Fibroblast of lung (primary cell): ENCODE data around the gene RPGR. TPM values are rescaled to one million over a fixed set of nuclear protein-coding genes. Genes with fewer than 3 reads are reported as not detected.
A peak's percentile ranks its signal among the peaks of the same experiment; 100 is the strongest.

Experiments
- DNase-seq, 2 donors: peaks; one replicate each; pipeline versions ENCODE4 v3.0.0 to v3.0.0-alpha.2; 2010; ENCODE audit warnings: low read depth in 2 of 2
- H2AFZ ChIP-seq: 2 replicates; pipeline ENCODE4 v1.5.1; 2012; ENCODE audit warnings: low read length, control low read depth, inconsistent platforms
- H3K27ac ChIP-seq: 2 replicates; pipeline ENCODE4 v1.5.1; 2011; ENCODE audit warnings: low read length, control low read depth; ENCODE audit not compliant: insufficient read depth
- H3K27me3 ChIP-seq: 2 replicates; pipeline ENCODE4 v1.5.1; 2011; ENCODE audit warnings: mild to moderate bottlenecking, low read length; ENCODE audit not compliant: control insufficient read depth, insufficient read depth
- H3K36me3 ChIP-seq: 2 replicates; pipeline ENCODE4 v1.5.1; 2011; ENCODE audit warnings: low read length; ENCODE audit not compliant: control insufficient read depth, insufficient read depth
- H3K4me1 ChIP-seq: 2 replicates; pipeline ENCODE4 v1.5.1; 2011; ENCODE audit warnings: low read length; ENCODE audit not compliant: control insufficient read depth, insufficient read depth; ENCODE audit errors: extremely low read depth
- H3K4me2 ChIP-seq: 2 replicates; pipeline ENCODE4 v1.5.1; 2011; ENCODE audit warnings: low read length, control low read depth; ENCODE audit not compliant: insufficient read depth; ENCODE audit errors: extremely low read depth
- H3K4me3 ChIP-seq, 4 experiments: fragments of 200-600 bp in 1 of 4; sonication (generic) in 1 of 4; replicated peaks in 1 of 4; 2 replicates each; pipeline ENCODE4 v1.5.1; 2011 to 2016; ENCODE audit warnings: low read length in 4 of 4, low read depth in 3 of 4, mild to moderate bottlenecking in 3 of 4, control low read depth in 2 of 4, inconsistent platforms in 1 of 4, mixed read lengths in 1 of 4; ENCODE audit not compliant: insufficient read depth in 1 of 4; ENCODE audit errors: control extremely low read depth in 1 of 4
- H3K79me2 ChIP-seq: 2 replicates; pipeline ENCODE4 v1.5.1; 2012; ENCODE audit warnings: mild to moderate bottlenecking, low read length, inconsistent platforms; ENCODE audit not compliant: control insufficient read depth, insufficient read depth
- H3K9ac ChIP-seq: 2 replicates; pipeline ENCODE4 v1.5.1; 2011; ENCODE audit warnings: mild to moderate bottlenecking, low read length, control low read depth; ENCODE audit not compliant: insufficient read depth
- H3K9me3 ChIP-seq: 2 replicates; pipeline ENCODE4 v1.5.1; 2012; ENCODE audit warnings: low read depth, low read length; ENCODE audit not compliant: control insufficient read depth, insufficient read depth
- H4K20me1 ChIP-seq: 2 replicates; pipeline ENCODE4 v1.5.1; 2011; ENCODE audit warnings: low read length; ENCODE audit not compliant: control insufficient read depth, insufficient read depth; ENCODE audit errors: extremely low read depth
- EZH2 ChIP-seq: IDR thresholded peaks from 2 replicates; pipeline ENCODE4 v1.5.1; 2012; ENCODE audit warnings: low read length, control low read depth, mild to moderate bottlenecking; ENCODE audit errors: missing control alignments
- polyA plus RNA-seq, 2 donors: library from polyadenylated mRNA; depleted of rRNA in 1 of 2; stranded (reverse) in 1 of 2; unstranded in 1 of 2; fragments of >200 nt; gene quantifications; 2 replicates each; pipeline ENCODE4 v1.2.1, GENCODE V29; 2011 to 2012; ENCODE audit warnings: missing spikeins in 1 of 2
- total RNA-seq: library from RNA; depleted of rRNA; stranded (reverse); fragments of >200 nt; gene quantifications from 2 replicates; pipeline ENCODE4 v1.2.1, GENCODE V29; 2014
- TF ChIP-seq, protein P1 (sequence below), 2 donors: IDR thresholded peaks in 1 of 2; conservative IDR thresholded peaks in 1 of 2; 1 replicate in 1 of 2; 2 replicates in 1 of 2; pipeline ENCODE4 v1.5.1; 2011 to 2012; ENCODE audit warnings: low read length in 2 of 2, control low read depth in 1 of 2, inconsistent platforms in 1 of 2, low read depth in 1 of 2, mild to moderate bottlenecking in 1 of 2

The RPGR gene
- total and polyA plus RNA-seq, 2 donors (not counting 1 experiment from before 2014, with no cell fraction given) = 1.9 to 5.3 TPM

DNA sequence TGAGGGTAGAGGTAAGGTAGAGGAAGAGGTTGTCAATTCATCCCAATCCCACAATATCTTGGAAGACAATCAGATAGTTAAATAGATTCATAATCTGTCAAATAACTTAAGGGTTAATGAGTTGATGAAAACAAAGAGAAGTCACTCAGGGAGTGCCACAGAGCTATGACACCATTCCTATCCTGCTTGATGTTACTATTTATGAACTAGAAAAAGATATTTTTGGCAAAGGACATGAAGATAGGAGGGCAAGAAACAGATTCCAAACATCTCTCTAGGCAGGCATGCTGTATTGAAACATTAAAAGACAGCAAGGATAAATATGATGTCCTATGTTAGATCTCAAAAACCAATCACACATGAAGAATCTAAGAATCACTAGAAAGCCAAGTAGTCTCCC lies 103.1 kb downstream of the RPGR start:
- H3K79me2 ChIP-seq = no peaks in the 10 kb centered on the region
- no peak for TF ChIP-seq EZH2
- TF ChIP-seq, protein P1, sequence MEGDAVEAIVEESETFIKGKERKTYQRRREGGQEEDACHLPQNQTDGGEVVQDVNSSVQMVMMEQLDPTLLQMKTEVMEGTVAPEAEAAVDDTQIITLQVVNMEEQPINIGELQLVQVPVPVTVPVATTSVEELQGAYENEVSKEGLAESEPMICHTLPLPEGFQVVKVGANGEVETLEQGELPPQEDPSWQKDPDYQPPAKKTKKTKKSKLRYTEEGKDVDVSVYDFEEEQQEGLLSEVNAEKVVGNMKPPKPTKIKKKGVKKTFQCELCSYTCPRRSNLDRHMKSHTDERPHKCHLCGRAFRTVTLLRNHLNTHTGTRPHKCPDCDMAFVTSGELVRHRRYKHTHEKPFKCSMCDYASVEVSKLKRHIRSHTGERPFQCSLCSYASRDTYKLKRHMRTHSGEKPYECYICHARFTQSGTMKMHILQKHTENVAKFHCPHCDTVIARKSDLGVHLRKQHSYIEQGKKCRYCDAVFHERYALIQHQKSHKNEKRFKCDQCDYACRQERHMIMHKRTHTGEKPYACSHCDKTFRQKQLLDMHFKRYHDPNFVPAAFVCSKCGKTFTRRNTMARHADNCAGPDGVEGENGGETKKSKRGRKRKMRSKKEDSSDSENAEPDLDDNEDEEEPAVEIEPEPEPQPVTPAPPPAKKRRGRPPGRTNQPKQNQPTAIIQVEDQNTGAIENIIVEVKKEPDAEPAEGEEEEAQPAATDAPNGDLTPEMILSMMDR (conservative IDR thresholded peaks at IDR 0.05 in 1 of 2, IDR thresholded peaks at IDR 0.05 in 1 of 2; ENCODE audit: low read depth in 1 of 2, low read length in 2 of 2) = no peak
- no peak overlapping the region for H3K27ac ChIP-seq

DNA sequence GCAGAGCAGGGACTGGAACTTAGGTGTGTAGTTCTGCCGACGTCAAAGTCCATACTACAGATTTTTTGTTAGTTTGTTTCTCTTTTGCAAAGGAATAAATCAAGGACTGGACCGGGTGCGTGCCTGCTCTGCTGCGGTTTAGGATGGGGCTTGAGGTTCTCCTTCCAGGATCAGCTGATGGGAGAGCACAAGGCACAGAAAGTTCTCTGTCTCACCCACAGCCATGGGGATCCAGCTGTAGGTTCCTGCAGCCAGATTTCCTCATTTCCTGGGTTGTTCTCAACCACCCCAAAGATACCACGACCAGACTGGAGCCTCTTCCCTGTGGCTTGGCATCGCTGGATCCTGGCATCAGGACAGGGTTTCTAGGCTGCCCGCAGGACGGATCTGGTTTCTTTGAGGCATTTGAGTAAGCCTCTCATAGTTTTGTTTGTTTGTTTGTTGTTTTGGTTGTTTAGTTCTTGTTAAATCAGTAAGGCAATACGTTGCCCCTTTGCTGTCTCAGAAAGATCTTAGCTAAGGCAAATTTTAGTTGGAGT lies 105.8 kb downstream of the RPGR start:
- H3K27me3 ChIP-seq = no peaks in the 10 kb centered on the region
- no peak overlapping the region for H2AFZ ChIP-seq
- H3K9ac ChIP-seq = no peak overlapping the region
- peak overlapping the region; percentile 39 for H3K4me2 ChIP-seq
- H4K20me1 ChIP-seq = no peaks in the 10 kb centered on the region
- no peaks in the 10 kb centered on the region for H3K9me3 ChIP-seq
- TF ChIP-seq, protein P1 (conservative IDR thresholded peaks at IDR 0.05 in 1 of 2, IDR thresholded peaks at IDR 0.05 in 1 of 2; ENCODE audit: low read depth in 1 of 2, low read length in 2 of 2) = no peak
- H3K27ac ChIP-seq = no peak overlapping the region
- peak in 1 of 2 donors; percentile 40 for DNase-seq
- H3K36me3 ChIP-seq = no peaks in the 10 kb centered on the region
- no peaks in the 10 kb centered on the region for H3K4me1 ChIP-seq
- H3K4me3 ChIP-seq = peak overlapping the region in 2 of 4 experiments; percentile 70 to 89
- no peaks in the 10 kb centered on the region for H3K79me2 ChIP-seq

More for the DNA sequence above, 103.1 kb downstream of the RPGR start:
- Histone ChIP-seq H3K4me2 (no peak overlapping the region), H3K36me3 (no peaks in the 10 kb centered on the region), H2AFZ (no peak overlapping the region), H3K4me1 (no peaks in the 10 kb centered on the region), H3K27me3 (no peaks in the 10 kb centered on the region), H3K4me3 (no peak overlapping the region), H3K9ac (no peak overlapping the region), H4K20me1 (no peaks in the 10 kb centered on the region), H3K9me3 (no peaks in the 10 kb centered on the region)
- DNase-seq = no peak

DNA sequence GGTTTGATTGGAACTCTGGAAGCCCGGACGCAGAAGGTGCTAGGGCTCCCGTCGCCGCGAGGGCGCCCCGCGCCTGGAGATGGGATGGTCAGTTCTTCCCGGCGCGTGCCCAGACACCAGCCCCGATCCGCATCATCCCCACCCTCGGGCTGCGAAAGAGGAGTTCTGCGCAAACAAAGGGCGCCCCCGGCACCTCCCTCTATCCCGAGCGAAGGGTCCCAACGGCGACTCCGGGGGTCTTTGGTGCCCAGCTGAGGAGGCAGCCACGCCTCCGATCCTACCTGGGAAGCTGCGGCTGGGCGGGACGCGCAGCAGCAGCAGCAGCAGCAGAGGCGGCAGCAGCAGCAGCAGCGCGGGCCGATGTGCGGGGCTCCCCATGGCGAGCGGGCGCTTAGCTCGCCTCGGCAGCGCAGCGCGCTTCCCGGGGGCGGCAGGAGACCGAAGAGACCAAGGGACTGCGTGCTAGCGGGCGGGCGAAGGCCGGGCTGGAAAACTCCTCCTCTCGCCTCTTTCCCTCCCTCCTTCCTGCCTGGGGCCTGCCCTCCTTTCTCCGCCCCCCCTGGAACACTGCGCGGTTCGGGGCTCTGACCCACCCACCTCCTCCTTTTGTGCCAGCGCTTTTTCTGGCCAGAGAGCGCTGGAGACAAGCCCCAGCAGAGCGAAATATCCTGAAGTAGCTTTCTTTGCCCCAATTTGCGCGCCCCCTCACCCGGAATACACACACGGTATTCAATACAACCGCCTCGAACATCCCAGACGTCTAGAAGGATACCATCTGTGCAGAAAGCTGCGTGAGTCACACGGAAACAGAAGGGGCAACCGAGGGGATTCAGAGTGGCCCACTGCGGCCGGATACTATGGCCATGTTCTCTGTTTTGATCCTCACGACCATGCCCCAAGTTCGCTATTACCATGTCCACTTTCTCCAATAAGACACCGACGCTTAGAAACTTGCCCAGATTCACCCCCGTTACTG lies 106.6 kb downstream of the RPGR start, which contains the start of gene SRPX:
SRPX (minus strand) TSS at position 457 of the 976 bp plus-strand sequence; CDS start at position 378, 79 bp downstream.
- Histone ChIP-seq H3K27me3 (no peaks in the 10 kb centered on the region), H4K20me1 (no peaks in the 10 kb centered on the region), H3K4me3 (peak within 1 kb of the TSS; percentile 50 to 89 (median 60)), H3K79me2 (no peaks in the 10 kb centered on the region), H2AFZ (peak within 1 kb of the TSS; percentile 19), H3K27ac (no peak within 1 kb of the TSS), H3K4me1 (no peaks in the 10 kb centered on the region), H3K9me3 (no peaks in the 10 kb centered on the region), H3K4me2 (peak within 1 kb of the TSS; percentile 39), H3K36me3 (no peaks in the 10 kb centered on the region), H3K9ac (peak within 1 kb of the TSS; percentile 52)
- peak; percentile 55 to 63 for DNase-seq
- TF ChIP-seq EZH2 = no peak
- TF ChIP-seq, protein P1 (conservative IDR thresholded peaks at IDR 0.05 in 1 of 2, IDR thresholded peaks at IDR 0.05 in 1 of 2; ENCODE audit: low read depth in 1 of 2, low read length in 2 of 2) = no peak
